HepG2 (cell line): Measurements from ENCODE around the gene DNAH9. TPM values are rescaled to one million over a fixed set of nuclear protein-coding genes. Genes with fewer than 3 reads are reported as not detected.

Experiments
- MATR3 ChIP-seq: sonication (generic); formaldehyde crosslinking; IDR thresholded peaks from 2 replicates; pipeline ENCODE4 v1.4.0; 2020; ENCODE audit warnings: missing genetic modification reagents
- MIXL1 ChIP-seq: IDR thresholded peaks from 2 replicates; pipeline ENCODE4 v1.6.1; 2016
- NFIB ChIP-seq: sonication (generic); formaldehyde crosslinking; IDR thresholded peaks from 2 replicates; pipeline ENCODE4 v1.9.0; 2021; ENCODE audit warnings: missing genetic modification reagents, mild to moderate bottlenecking, borderline replicate concordance
- NR2F6 ChIP-seq, 2 experiments: IDR thresholded peaks; 2 replicates each; pipeline ENCODE4 v1.6.1; 2016; ENCODE audit warnings: antibody characterized with exemption in 1 of 2, mild to moderate bottlenecking in 1 of 2
- XRCC5 ChIP-seq: fragments of 200-400 bp; formaldehyde crosslinking; optimal IDR thresholded peaks from 2 replicates; pipeline ENCODE3; 2017; ENCODE audit warnings: mild to moderate bottlenecking, low read length
- ZNF180 ChIP-seq: sonication (generic); formaldehyde crosslinking; IDR thresholded peaks from 2 replicates; pipeline ENCODE4 v1.4.0; 2020; ENCODE audit warnings: low read depth, missing genetic modification reagents, borderline replicate concordance
- ZSCAN30 ChIP-seq: sonication (generic); formaldehyde crosslinking; IDR thresholded peaks from 2 replicates; pipeline ENCODE4 v1.5.0; 2020; ENCODE audit warnings: mild to moderate bottlenecking, missing genetic modification reagents
- polyA plus RNA-seq, 8 experiments: library from polyadenylated mRNA; depleted of rRNA in 3 of 8; stranded (reverse) in 7 of 8; unstranded in 1 of 8; fragments of >200 nt; fragmentation: Illumina TruSeq in 4 of 8; extraction: Trizol in 4 of 8; gene quantifications; 2 replicates each; pipeline versions ENCODE4 v1.2.1 to v1.2.3, GENCODE V29; 2011 to 2016; ENCODE audit warnings: low read depth in 4 of 8, missing spikeins in 1 of 8, mixed read lengths in 1 of 8; ENCODE audit not compliant: insufficient read depth in 1 of 8
- total RNA-seq, 5 experiments: library from RNA; depleted of rRNA; stranded (reverse); fragments of >200 nt; fragmentation: Illumina TruSeq; extraction: Trizol; gene quantifications; 2 replicates each; pipeline ENCODE4 v1.2.3, GENCODE V29; 2016; ENCODE audit warnings: low read depth in 1 of 5
- TF ChIP-seq, protein P1 (sequence below): IDR thresholded peaks from 2 replicates; pipeline ENCODE4 v1.6.1; 2012; ENCODE audit warnings: low read length, improper control_type of control experiment
- TF ChIP-seq, protein P2 (sequence below): sonication (generic); formaldehyde crosslinking; IDR thresholded peaks from 2 replicates; pipeline ENCODE4 v1.4.0; 2020; ENCODE audit warnings: mild to moderate bottlenecking, missing genetic modification reagents
- TF ChIP-seq, protein P3 (sequence below): IDR thresholded peaks from 2 replicates; pipeline ENCODE4 v1.6.1; 2016; ENCODE audit warnings: low read depth

DNAH9 gene
- total and polyA plus RNA-seq, 2 of the 13 experiments (the other 11 are each of a cell fraction or from before 2014, with no cell fraction given): not detected

DNA sequence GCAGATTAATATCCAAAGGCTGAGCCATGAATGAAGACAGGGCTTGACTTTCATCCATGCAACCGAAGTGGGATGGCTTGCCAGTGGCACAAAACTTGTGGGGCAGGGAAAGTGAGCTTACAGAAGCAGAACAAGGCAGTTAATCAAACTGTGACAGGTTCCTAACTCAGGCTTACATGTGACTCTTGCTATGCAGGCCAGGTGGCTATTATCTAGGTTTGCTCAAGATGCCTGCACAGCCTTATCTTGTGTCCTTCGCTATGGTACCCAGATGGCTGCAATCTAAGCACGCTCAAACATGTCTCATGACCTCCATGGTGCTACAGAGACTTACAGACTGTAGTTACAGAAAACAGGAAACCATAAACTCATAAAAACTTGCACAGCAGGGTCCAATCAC is 8.6 kb upstream of the DNAH9 start (continued):
- TF ChIP-seq ZNF180 (CRISPR knock-in tag) (no peak), NR2F6 (IDR thresholded peaks at IDR 0.05) (no peak), NR2F6 (CRISPR knock-in tag; IDR thresholded peaks at IDR 0.05) (no peak), MIXL1 (CRISPR knock-in tag) (no peak), NFIB (CRISPR knock-in tag) (no peak), XRCC5 (no peak), MATR3 (CRISPR knock-in tag) (no peak), ZSCAN30 (CRISPR knock-in tag) (no peak)
- TF ChIP-seq, protein P1, sequence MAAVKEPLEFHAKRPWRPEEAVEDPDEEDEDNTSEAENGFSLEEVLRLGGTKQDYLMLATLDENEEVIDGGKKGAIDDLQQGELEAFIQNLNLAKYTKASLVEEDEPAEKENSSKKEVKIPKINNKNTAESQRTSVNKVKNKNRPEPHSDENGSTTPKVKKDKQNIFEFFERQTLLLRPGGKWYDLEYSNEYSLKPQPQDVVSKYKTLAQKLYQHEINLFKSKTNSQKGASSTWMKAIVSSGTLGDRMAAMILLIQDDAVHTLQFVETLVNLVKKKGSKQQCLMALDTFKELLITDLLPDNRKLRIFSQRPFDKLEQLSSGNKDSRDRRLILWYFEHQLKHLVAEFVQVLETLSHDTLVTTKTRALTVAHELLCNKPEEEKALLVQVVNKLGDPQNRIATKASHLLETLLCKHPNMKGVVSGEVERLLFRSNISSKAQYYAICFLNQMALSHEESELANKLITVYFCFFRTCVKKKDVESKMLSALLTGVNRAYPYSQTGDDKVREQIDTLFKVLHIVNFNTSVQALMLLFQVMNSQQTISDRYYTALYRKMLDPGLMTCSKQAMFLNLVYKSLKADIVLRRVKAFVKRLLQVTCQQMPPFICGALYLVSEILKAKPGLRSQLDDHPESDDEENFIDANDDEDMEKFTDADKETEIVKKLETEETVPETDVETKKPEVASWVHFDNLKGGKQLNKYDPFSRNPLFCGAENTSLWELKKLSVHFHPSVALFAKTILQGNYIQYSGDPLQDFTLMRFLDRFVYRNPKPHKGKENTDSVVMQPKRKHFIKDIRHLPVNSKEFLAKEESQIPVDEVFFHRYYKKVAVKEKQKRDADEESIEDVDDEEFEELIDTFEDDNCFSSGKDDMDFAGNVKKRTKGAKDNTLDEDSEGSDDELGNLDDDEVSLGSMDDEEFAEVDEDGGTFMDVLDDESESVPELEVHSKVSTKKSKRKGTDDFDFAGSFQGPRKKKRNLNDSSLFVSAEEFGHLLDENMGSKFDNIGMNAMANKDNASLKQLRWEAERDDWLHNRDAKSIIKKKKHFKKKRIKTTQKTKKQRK: no peak
- TF ChIP-seq, protein P2, sequence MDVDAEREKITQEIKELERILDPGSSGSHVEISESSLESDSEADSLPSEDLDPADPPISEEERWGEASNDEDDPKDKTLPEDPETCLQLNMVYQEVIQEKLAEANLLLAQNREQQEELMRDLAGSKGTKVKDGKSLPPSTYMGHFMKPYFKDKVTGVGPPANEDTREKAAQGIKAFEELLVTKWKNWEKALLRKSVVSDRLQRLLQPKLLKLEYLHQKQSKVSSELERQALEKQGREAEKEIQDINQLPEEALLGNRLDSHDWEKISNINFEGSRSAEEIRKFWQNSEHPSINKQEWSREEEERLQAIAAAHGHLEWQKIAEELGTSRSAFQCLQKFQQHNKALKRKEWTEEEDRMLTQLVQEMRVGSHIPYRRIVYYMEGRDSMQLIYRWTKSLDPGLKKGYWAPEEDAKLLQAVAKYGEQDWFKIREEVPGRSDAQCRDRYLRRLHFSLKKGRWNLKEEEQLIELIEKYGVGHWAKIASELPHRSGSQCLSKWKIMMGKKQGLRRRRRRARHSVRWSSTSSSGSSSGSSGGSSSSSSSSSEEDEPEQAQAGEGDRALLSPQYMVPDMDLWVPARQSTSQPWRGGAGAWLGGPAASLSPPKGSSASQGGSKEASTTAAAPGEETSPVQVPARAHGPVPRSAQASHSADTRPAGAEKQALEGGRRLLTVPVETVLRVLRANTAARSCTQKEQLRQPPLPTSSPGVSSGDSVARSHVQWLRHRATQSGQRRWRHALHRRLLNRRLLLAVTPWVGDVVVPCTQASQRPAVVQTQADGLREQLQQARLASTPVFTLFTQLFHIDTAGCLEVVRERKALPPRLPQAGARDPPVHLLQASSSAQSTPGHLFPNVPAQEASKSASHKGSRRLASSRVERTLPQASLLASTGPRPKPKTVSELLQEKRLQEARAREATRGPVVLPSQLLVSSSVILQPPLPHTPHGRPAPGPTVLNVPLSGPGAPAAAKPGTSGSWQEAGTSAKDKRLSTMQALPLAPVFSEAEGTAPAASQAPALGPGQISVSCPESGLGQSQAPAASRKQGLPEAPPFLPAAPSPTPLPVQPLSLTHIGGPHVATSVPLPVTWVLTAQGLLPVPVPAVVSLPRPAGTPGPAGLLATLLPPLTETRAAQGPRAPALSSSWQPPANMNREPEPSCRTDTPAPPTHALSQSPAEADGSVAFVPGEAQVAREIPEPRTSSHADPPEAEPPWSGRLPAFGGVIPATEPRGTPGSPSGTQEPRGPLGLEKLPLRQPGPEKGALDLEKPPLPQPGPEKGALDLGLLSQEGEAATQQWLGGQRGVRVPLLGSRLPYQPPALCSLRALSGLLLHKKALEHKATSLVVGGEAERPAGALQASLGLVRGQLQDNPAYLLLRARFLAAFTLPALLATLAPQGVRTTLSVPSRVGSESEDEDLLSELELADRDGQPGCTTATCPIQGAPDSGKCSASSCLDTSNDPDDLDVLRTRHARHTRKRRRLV: no peak
- TF ChIP-seq, protein P3, sequence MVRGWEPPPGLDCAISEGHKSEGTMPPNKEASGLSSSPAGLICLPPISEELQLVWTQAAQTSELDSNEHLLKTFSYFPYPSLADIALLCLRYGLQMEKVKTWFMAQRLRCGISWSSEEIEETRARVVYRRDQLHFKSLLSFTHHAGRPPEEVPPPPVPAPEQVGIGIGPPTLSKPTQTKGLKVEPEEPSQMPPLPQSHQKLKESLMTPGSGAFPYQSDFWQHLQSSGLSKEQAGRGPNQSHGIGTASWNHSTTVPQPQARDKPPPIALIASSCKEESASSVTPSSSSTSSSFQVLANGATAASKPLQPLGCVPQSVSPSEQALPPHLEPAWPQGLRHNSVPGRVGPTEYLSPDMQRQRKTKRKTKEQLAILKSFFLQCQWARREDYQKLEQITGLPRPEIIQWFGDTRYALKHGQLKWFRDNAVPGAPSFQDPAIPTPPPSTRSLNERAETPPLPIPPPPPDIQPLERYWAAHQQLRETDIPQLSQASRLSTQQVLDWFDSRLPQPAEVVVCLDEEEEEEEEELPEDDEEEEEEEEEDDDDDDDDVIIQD (CRISPR knock-in tag): no peak
